GM21528 (cell line): Measurements from ENCODE around the gene TNFRSF17.

Experiments
- ATAC-seq: cut with Tn5 transposase; IDR thresholded peaks from one replicate; pipeline ENCODE4 v1.9.1; 2021; ENCODE audit warnings: mild to moderate bottlenecking, moderate library complexity; ENCODE audit not compliant: unreplicated experiment, low FRiP score

Gene TNFRSF17

DNA sequence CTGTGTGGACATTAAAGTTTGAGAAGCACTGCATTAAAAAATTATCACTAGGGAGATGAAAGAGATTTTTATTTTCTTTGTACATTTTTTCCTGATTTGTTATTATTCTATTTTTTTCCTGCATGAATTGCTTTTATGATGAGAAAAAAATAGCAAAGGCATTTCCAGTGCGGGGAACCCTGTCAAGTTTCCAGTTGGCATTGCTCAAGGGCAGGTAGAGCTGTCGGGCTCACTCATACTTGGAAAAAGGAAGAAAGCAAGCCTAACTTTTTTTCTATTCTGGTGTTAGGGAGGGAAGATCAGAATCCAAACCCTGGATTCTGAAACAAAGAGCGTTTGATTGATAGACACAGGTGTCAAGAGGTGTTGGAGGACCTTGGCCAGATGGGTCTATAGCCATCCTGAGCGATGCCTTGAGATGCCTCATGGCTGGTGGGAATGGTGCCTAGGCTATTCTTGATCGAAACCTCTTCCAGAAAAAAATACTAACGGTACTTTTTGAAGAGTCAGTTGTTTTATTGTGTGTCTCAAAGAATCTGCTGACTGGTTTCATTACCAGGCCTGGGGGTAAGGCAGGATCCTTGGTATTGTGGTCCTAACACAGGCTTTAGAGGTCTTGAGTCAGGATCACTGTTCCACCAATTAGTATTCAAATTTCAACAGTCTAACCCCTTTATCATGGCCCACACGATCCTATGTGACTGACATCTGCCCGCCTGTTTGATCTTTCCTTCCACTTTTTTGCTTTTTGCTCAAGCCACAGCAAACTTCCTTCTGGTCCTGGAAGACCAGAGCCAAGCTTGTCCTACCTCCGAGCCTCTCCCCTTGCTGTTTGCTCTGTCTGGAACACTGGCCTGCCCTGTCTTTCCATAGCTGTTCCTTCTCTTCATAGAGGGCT lies 31.7 kb downstream of the TNFRSF17 start:
- no peak for ATAC-seq

DNA sequence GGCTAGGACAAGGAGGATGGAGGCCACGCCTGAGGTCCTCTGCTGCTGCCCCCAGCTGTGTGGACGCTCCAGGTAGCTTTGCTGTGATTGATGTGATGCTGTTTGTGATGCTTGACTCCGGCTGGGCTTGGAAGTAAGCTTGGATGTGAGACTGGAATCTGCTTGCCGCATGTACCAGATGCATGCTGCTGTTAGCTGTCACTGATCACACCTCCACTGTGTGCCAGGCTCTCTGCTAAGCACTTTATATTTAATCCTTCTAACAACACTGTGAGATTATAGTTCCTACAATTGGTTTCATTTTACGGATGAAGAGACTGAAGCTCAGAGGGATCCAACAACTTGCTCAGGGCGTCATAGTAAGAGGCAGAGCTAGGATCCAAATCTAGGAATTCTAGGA lies 35.0 kb downstream of the TNFRSF17 start:
- ATAC-seq, result no peak

DNA sequence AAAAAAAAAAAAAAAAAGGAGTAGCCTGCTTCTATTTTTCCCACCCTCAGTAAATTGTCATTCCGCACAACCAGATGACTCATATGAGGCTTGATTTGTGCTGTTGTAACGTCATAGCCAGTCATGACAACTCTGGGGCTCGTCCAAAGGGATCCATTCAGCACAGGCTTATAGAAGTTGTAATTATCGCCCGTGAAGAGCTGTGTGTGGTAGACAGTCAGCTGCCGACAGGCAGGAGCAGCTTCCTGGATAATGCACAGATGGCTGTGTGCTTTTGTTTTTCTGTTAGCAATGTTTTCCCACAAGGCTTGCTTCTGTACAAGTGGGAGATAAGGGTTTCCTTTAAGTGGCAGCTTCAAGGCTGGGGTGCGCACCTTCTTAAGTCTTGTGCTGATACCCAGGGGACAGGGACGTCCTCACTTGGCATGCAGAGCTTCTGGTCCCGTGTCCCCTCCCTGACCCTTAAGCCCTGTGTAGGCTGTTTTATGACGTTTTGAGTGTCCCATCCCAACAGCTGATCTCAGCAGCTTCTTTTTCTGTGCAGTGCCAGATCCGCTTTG lies 37.5 kb downstream of the TNFRSF17 start:
- no peak for ATAC-seq

DNA sequence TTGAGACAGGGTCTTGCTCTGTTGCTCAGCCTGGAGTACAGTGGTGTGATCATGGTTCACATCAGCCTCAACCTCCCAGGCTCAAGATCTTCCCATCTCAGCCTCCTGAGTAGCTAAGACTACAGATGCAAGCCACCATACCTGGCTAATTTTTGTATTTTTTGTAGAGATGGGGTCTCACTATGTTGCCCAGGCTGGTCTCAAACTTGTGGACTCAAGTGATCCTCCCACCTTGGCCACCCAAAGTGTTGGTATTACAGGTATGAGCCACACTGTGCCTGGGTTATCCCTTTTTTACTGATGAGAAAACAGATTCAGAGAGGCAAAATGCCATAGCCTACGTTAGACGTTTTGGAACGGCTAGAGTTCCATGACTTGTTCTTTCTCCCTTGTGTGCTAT lies 41.6 kb downstream of the TNFRSF17 start:
- ATAC-seq, result no peak

DNA sequence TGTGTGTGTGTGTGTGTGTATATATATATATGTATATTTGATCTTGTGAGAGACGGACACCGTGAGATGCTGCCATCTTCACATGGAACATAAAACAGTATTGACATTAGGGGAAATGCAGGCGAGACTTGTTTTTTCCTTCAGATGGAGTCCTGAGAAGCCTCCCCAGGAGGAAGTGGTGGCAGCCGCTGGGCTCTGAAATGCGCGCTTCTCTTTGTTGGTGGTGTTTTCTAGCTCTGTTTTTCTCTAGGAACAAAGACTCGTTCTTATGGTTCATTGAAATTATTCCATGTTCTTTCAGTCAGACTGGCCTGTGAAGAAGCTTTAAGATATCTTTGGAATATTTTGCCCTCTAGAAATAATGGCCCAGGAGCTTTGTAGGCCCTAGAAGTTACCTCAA lies 44.5 kb downstream of the TNFRSF17 start:
- ATAC-seq, result no peak

DNA sequence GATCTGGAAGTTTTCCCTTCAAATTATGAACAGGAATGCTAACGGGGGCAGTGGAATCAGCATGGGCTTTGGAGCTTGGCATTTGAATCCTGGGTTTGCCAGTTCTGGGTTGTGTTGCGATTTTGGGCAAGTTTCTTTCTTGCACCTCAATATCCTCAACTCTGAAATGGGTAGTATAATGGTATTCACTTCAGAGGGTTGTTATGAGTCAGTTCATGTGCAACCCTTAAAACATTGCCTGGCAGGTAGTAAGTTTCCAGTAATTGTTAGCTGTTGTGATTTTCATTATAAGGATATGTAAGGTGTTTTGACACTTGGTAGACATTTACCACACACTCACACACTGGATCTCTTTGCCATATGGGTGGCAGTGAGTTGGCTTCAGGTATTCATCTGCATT lies 44.9 kb downstream of the TNFRSF17 start:
- ATAC-seq, result no peak

DNA sequence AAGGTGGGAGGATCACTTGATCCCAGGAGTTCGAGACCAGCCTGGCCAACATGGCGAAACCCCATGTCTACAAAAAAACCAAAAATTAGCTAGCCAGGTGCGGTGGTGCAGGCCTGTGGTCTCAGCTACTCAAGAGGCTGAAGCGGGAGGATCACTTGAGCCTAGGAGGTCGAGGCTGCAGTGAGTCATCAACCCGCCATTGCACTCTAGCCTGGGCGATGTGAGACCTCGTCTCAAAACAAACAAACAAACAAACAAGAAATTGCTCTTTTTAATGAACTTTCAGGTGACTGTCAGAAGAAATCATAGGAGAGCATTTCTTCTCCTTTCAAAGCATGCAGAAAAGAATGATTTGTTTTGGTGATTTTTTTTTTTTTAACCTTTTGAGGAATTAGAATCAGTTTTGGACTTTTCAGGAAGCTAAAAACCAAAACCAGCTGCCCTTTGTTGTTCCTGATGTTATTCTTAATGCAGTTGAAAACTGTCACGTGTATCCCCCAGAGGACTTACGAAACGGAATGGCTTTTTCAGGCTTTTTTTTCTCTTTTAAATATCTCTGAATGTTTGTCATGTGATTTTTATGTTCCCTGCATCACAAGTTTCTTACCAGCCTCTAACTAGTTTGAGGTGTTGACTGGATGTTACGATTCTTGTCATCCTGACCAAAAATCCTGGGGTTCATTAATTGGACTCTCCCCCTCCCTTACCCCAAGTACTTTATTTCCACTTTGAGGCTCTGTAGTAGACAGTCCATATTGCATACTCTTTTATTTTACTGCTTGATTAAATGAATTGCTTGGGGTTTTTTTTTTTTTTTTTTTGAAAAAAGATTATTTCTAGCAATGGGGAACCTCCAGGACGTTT lies 45.6 kb downstream of the TNFRSF17 start:
- no peak for ATAC-seq

DNA sequence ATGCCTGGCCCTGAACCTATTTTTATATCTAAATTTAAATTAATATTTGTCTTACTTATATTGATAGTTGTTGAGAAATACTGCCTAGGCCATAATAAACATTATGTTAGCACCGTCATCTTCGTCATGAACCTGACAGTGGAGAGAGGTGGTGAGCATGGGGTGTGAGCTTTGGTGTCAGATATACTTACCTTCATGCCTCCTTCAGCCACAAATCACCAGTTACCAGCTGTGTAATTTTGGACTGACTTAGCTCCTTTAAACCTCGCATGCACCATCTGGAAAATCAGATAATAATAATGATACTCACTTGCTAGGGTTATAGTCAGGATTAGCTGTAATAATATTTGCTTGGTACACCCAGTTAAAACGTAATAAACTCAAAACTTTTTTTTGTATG lies 46.6 kb downstream of the TNFRSF17 start:
- ATAC-seq, result no peak

DNA sequence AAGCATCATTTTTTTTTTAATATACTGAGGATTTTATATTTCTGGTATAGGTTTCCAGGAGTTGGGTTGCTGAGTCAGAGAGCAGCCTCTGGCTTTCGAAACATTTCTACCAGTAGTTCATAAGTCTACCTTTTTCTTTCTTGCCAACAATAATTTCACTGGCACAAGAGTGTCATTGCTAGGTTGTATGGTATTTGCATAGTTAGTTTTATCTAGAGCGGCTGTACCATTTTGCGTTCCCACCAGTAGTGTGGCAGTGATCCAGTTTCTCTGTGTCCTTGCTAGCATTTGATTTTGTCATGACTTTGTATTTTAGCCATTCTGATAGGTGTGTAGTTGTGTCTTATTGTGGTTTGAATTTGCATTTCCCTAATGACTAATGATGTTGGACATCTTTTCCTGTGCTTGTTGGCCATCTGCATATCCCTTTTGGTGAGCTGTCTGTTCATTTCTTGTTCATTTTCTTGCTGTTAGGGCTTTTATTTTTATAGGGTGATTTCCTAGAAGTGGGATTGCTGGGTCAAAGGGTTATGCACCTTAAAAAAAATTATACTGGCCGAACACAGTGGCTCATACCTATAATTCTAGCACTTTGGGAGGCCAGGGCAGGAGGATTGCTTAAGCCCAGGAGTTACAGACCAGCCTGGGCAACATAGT lies 51.4 kb downstream of the TNFRSF17 start:
- no peak for ATAC-seq

DNA sequence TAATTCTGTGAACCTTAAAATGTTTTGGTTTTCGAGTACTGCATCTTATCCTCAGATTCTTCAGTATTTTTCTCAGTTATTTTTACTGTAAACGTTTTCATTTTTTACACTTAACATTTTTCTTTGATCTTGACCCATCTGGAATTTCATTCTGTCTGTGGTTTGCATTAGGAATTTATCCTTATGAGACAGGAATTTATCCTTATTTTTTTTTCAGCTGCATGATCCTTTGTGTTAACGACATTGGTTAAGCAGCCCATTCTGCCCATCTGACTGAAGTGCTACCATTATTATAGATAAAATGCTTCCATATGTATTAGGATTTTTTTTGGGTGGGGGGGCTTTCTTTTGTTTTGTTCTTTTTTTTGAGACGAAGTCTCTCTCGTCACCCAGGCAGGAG lies 52.5 kb downstream of the TNFRSF17 start:
- no peak for ATAC-seq
